CD8-positive, alpha-beta memory T cell (primary cell): Measurements from ENCODE around the gene ACER3. TPM values are rescaled to one million over a fixed set of nuclear protein-coding genes. Genes with fewer than 3 reads are reported as not detected.

Source experiments
- CTCF ChIA-PET: fragments of 350-600 bp; sonication (Branson Sonifier 250); formaldehyde crosslinking; loops from one replicate; lab custom pipeline; 2021; ENCODE audit warnings: antibody characterized with exemption; lab: Charles Lee
- POLR2A ChIA-PET: fragments of 350-600 bp; sonication (Branson Sonifier 250); formaldehyde crosslinking; loops from one replicate; lab custom pipeline; 2021; ENCODE audit warnings: antibody characterized with exemption; lab: Charles Lee
- DNase-seq, 5 donors: peaks; one replicate each; pipeline versions ENCODE4 v3.0.0 to v3.0.0-alpha.2; 2020 to 2022; ENCODE audit warnings: mixed read lengths in 1 of 5
- H3K27ac ChIP-seq: one replicate; pipeline ENCODE4 v1.7.0; 2013; ENCODE audit warnings: low read depth, mild to moderate bottlenecking, low read length, moderate library complexity
- H3K27me3 ChIP-seq: 2 replicates; pipeline ENCODE4 v1.7.0; 2013; ENCODE audit warnings: low read length, mild to moderate bottlenecking; ENCODE audit not compliant: insufficient read depth, poor library complexity, severe bottlenecking
- H3K36me3 ChIP-seq: 2 replicates; pipeline ENCODE4 v1.7.0; 2013; ENCODE audit warnings: mild to moderate bottlenecking, low read length, moderate library complexity; ENCODE audit not compliant: insufficient read depth
- H3K4me1 ChIP-seq: 2 replicates; pipeline ENCODE4 v1.7.0; 2013; ENCODE audit warnings: mild to moderate bottlenecking, low read length, moderate library complexity; ENCODE audit not compliant: insufficient read depth
- H3K4me3 ChIP-seq: 2 replicates; pipeline ENCODE4 v1.7.0; 2013; ENCODE audit warnings: mild to moderate bottlenecking, low read length
- H3K9me3 ChIP-seq: 2 replicates; pipeline ENCODE4 v1.7.0; 2013; ENCODE audit warnings: mild to moderate bottlenecking, low read length
- H3K27ac Mint-ChIP-seq, 8 donors: one replicate each; pipeline ENCODE4 v1.8.0; 2020 to 2021; ENCODE audit warnings: mixed read lengths in 8 of 8, mild to moderate bottlenecking in 6 of 8, inconsistent platforms in 3 of 8, moderate library complexity in 3 of 8
- H3K27me3 Mint-ChIP-seq, 2 donors: one replicate each; pipeline ENCODE4 v1.8.0; 2020 to 2021; ENCODE audit warnings: mixed read lengths in 2 of 2, mild to moderate bottlenecking in 1 of 2, moderate library complexity in 1 of 2
- H3K36me3 Mint-ChIP-seq, 3 donors: one replicate each; pipeline ENCODE4 v1.8.0; 2020 to 2021; ENCODE audit warnings: mixed read lengths in 3 of 3, inconsistent platforms in 1 of 3, mild to moderate bottlenecking in 1 of 3
- H3K4me1 Mint-ChIP-seq, 3 donors: one replicate each; pipeline ENCODE4 v1.8.0; 2020 to 2021; ENCODE audit warnings: mixed read lengths in 3 of 3, inconsistent platforms in 1 of 3, mild to moderate bottlenecking in 1 of 3
- H3K4me3 Mint-ChIP-seq, 7 donors: one replicate each; pipeline ENCODE4 v1.8.0; 2020 to 2021; ENCODE audit warnings: mixed read lengths in 7 of 7, mild to moderate bottlenecking in 6 of 7, moderate library complexity in 4 of 7, inconsistent platforms in 2 of 7
- H3K9me3 Mint-ChIP-seq, 5 donors: one replicate each; pipeline ENCODE4 v1.8.0; 2020 to 2022; ENCODE audit warnings: mixed read lengths in 5 of 5, mild to moderate bottlenecking in 3 of 5, moderate library complexity in 2 of 5, inconsistent platforms in 1 of 5
- polyA plus RNA-seq: library from polyadenylated mRNA; unstranded; fragments of 300-500 nt; fragmentation: Illumina TruSeq; gene quantifications from one replicate; pipeline ENCODE4 v1.2.3, GENCODE V29; 2021
- total RNA-seq, 2 experiments: library from RNA; stranded (reverse); gene quantifications; one replicate each; pipeline ENCODE4 v1.2.3, GENCODE V29; 2021

ACER3 gene
- total and polyA plus RNA-seq, 3 experiments from 2014 or later: 5.3 to 19.1 (median 16.1) TPM

- CTCF ChIA-PET: interaction anchor here (1.4 kb wide), 2 partner anchors 8 to 18 kb away, joined by 4 to 9 read pairs; no protein-coding TSS in a partner anchor
- no peak overlapping the region for H3K4me3 ChIP-seq
- Mint-ChIP-seq H3K4me1 (peaks cover 21 to 28% (median 22%) of the 10 kb centered on the region in 3 donors), H3K9me3 (no peaks in the 10 kb centered on the region), H3K4me3 (peak overlapping the region in 6 of 7 donors; percentile 5 to 83 (median 39)), H3K27me3 (no peaks in the 10 kb centered on the region), H3K36me3 (no peaks in the 10 kb centered on the region), H3K27ac (peak overlapping the region in 2 of 8 donors; percentile 4 to 23)
- DNase-seq: no peak
- H3K4me1 ChIP-seq: peaks cover 17% of the 10 kb centered on the region
- no peaks in the 10 kb centered on the region for H3K9me3 ChIP-seq
- H3K27ac ChIP-seq: no peak overlapping the region
- H3K27me3 ChIP-seq: no peaks in the 10 kb centered on the region
- POLR2A ChIA-PET: interaction anchor here (0.6 kb wide), 1 partner anchor 581 kb away, joined by 4 read pairs; no protein-coding TSS in a partner anchor
- no peaks in the 10 kb centered on the region for H3K36me3 ChIP-seq
Measured at GRCh38 chr11:77073328-77074001, 212.7 kb downstream of the ACER3 start.

DNA sequence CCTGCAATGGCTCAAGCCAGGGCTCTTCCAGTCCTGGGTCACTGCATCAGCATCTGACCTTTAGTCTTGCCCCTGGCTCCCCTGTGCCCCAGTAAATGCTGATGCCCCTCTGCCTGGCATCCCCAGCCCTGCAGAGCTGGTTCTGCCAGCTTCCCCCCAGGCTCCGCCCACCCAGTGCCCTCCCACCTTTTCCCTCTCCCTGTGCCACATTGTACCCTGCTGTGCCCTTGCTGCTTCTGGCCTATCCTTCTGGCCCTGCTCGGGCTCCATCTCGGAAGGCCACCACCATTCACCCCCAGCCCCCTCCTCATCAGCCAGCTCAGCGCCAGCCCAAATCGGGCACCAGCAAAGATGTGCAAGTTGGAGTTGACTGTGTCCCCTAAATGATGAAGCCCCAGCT is 213.5 kb downstream of the ACER3 start:
- Mint-ChIP-seq H3K4me1 (peaks cover 21 to 25% (median 22%) of the 10 kb centered on the region in 3 donors), H3K9me3 (no peaks in the 10 kb centered on the region), H3K27ac (no peak overlapping the region), H3K27me3 (no peaks in the 10 kb centered on the region), H3K4me3 (no peak overlapping the region), H3K36me3 (no peaks in the 10 kb centered on the region)
- H3K27ac ChIP-seq: no peak overlapping the region
- H3K4me1 ChIP-seq: peaks cover 17% of the 10 kb centered on the region
- H3K4me3 ChIP-seq: no peak overlapping the region
- H3K27me3 ChIP-seq: no peaks in the 10 kb centered on the region
- no peaks in the 10 kb centered on the region for H3K9me3 ChIP-seq
- CTCF ChIA-PET: no interaction called here
- POLR2A ChIA-PET: no interaction called here
- no peak for DNase-seq
- H3K36me3 ChIP-seq: no peaks in the 10 kb centered on the region

DNA sequence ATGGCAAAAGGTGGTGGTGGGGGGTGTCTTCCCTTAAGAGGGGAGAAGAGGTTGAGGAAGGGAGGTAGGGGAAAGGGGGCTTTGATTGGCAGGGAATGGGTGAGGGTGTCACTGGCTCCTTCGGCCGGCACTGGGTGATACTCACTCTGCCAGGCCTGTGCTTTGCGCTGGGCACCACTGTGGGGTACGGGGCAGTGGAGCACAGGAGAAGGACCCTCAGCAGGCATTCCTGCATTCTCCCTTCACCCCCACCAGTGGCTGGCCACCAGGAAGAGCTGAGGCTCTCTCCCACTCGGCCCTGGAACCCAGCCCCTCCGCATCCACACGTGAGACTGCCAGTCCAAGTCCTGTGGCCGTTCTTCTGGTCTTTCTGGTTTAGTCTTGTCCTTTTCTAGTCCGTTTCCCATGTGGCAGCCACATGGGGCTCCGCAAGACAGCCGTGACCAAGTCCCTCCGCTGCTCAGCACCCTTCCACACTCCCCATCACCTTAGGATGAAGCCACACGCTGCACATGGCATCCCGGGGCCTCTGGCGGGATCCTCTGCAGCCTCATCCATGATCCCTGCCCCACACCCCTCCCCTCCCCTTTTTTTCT is 214.0 kb downstream of the ACER3 start:
- H3K4me3 ChIP-seq: no peak overlapping the region
- no peaks in the 10 kb centered on the region for H3K27me3 ChIP-seq
- Mint-ChIP-seq H3K4me1 (peaks cover 21 to 24% (median 24%) of the 10 kb centered on the region in 3 donors), H3K4me3 (no peak overlapping the region), H3K9me3 (no peaks in the 10 kb centered on the region), H3K36me3 (peaks cover 0 to 3% (median 0%) of the 10 kb centered on the region in 3 donors), H3K27ac (no peak overlapping the region), H3K27me3 (no peaks in the 10 kb centered on the region)
- no peaks in the 10 kb centered on the region for H3K36me3 ChIP-seq
- CTCF ChIA-PET: interaction anchor here (1.3 kb wide), 1 partner anchor 17 kb away, joined by 4 read pairs; no protein-coding TSS in a partner anchor
- POLR2A ChIA-PET: no interaction called here
- H3K9me3 ChIP-seq: no peaks in the 10 kb centered on the region
- peak in 1 of 5 donors; percentile 31 for DNase-seq
- H3K4me1 ChIP-seq: peaks cover 17% of the 10 kb centered on the region
- no peak overlapping the region for H3K27ac ChIP-seq

GRCh38 chr11:77075425-77075905 is 214.7 kb downstream of the ACER3 start:
- no peaks in the 10 kb centered on the region for H3K27me3 Mint-ChIP-seq
- H3K9me3 Mint-ChIP-seq: no peaks in the 10 kb centered on the region
- Histone ChIP-seq H3K4me3 (no peak overlapping the region), H3K27ac (no peak overlapping the region), H3K27me3 (no peaks in the 10 kb centered on the region), H3K4me1 (peaks cover 17% of the 10 kb centered on the region), H3K36me3 (no peaks in the 10 kb centered on the region), H3K9me3 (no peaks in the 10 kb centered on the region)
- H3K4me1 Mint-ChIP-seq: peaks cover 21 to 26% (median 24%) of the 10 kb centered on the region in 3 donors
- peaks cover 0 to 3% (median 0%) of the 10 kb centered on the region in 3 donors for H3K36me3 Mint-ChIP-seq
- DNase-seq: no peak
- ChIA-PET POLR2A (no interaction called here), CTCF (interaction anchor here (1.3 kb wide), 1 partner anchor 16 kb away, joined by 4 read pairs; no protein-coding TSS in a partner anchor)
- no peak overlapping the region for H3K27ac Mint-ChIP-seq
- peak overlapping the region in 1 of 7 donors; percentile 37 for H3K4me3 Mint-ChIP-seq

Other genes with a start within 250 kb of the ACER3 start
- gene LRRC32, start 190.2 kb upstream of the ACER3 start, total RNA-seq: 1 to 10 TPM; 1.5 to 2.8 TPM
- gene LRRC32, start 190.2 kb upstream of the ACER3 start, polyA plus RNA-seq: 0.06 TPM
- under 1 TPM; 0.11 to 0.13 TPM for gene TSKU, start 77.6 kb upstream of the ACER3 start, total RNA-seq
- not detected for gene TSKU, start 77.6 kb upstream of the ACER3 start, polyA plus RNA-seq
- gene B3GNT6, start 173.5 kb downstream of the ACER3 start, total RNA-seq: not detected
- not detected for gene B3GNT6, start 173.5 kb downstream of the ACER3 start, polyA plus RNA-seq
- 1 to 10 TPM in 1 of 2 experiments, under 1 TPM in 1; 0.78 to 1.1 TPM for gene CAPN5, start 206.1 kb downstream of the ACER3 start, total RNA-seq
- gene CAPN5, start 206.1 kb downstream of the ACER3 start, polyA plus RNA-seq: 3.4 TPM
- not detected for gene OMP, start 241.9 kb downstream of the ACER3 start, total RNA-seq
- gene OMP, start 241.9 kb downstream of the ACER3 start, polyA plus RNA-seq: not detected